ENCODE measurements around the gene S1PR3. TPM values are rescaled to one million over a fixed set of nuclear protein-coding genes. Genes with fewer than 3 reads are reported as not detected.

S1PR3 gene
- polyA plus RNA-seq, 4 donors = 0.22 to 6.1 (median 3.3) TPM

- Histone ChIP-seq H3K27me3 (ENCODE audit: control insufficient read depth in 3 of 3, insufficient read depth in 3 of 3, low read length in 3 of 3) (no peaks in the 10 kb centered on the region), H3K4me3 (ENCODE audit: low read depth in 1 of 3, low read length in 3 of 3) (no peak overlapping the region), H3K36me3 (ENCODE audit: control insufficient read depth in 3 of 3, insufficient read depth in 2 of 3, low read depth in 1 of 3, low read length in 3 of 3) (no peaks in the 10 kb centered on the region), H3K9me3 (ENCODE audit: control insufficient read depth in 2 of 2, insufficient read depth in 1 of 2, low read depth in 1 of 2, low read length in 1 of 2) (no peaks in the 10 kb centered on the region), H3K4me1 (ENCODE audit: control insufficient read depth in 3 of 3, insufficient read depth in 2 of 3, low read depth in 1 of 3, low read length in 2 of 3) (no peaks in the 10 kb centered on the region), H3K27ac (ENCODE audit: low read depth in 1 of 3, low read length in 2 of 3) (no peak overlapping the region)
- no peak for DNase-seq
- 76 to 80% (median 77%) methylated on average over 4 of the region's 4 CpGs for WGBS, 3 donors
- no peak for FAIRE-seq
These were observed 56.4 kb downstream of the S1PR3 start for GRCh38 chr9:89047667-89048066.

GRCh38 chr9:89048616-89049015 lies 57.3 kb downstream of the S1PR3 start:
- FAIRE-seq (no peak), DNase-seq (no peak)
- Histone ChIP-seq H3K27ac (ENCODE audit: low read depth in 1 of 3, low read length in 2 of 3) (no peak overlapping the region), H3K9me3 (ENCODE audit: control insufficient read depth in 2 of 2, insufficient read depth in 1 of 2, low read depth in 1 of 2, low read length in 1 of 2) (no peaks in the 10 kb centered on the region), H3K27me3 (ENCODE audit: control insufficient read depth in 3 of 3, insufficient read depth in 3 of 3, low read length in 3 of 3) (no peaks in the 10 kb centered on the region), H3K36me3 (ENCODE audit: control insufficient read depth in 3 of 3, insufficient read depth in 2 of 3, low read depth in 1 of 3, low read length in 3 of 3) (no peaks in the 10 kb centered on the region), H3K4me3 (ENCODE audit: low read depth in 1 of 3, low read length in 3 of 3) (no peak overlapping the region), H3K4me1 (ENCODE audit: control insufficient read depth in 3 of 3, insufficient read depth in 2 of 3, low read depth in 1 of 3, low read length in 2 of 3) (peaks cover 0 to 3% (median 0%) of the 10 kb centered on the region in 3 donors)
- WGBS, 3 donors = 91 to 96% (median 93%) methylated on average over 11 of the region's 11 CpGs

- 87 to 89% (median 89%) methylated on average over 8 of the region's 8 CpGs for WGBS, 3 donors
- Histone ChIP-seq H3K4me3 (ENCODE audit: low read depth in 1 of 3, low read length in 3 of 3) (no peak overlapping the region), H3K4me1 (ENCODE audit: control insufficient read depth in 3 of 3, insufficient read depth in 2 of 3, low read depth in 1 of 3, low read length in 2 of 3) (peaks cover 0 to 3% (median 0%) of the 10 kb centered on the region in 3 donors), H3K9me3 (ENCODE audit: control insufficient read depth in 2 of 2, insufficient read depth in 1 of 2, low read depth in 1 of 2, low read length in 1 of 2) (no peaks in the 10 kb centered on the region), H3K36me3 (ENCODE audit: control insufficient read depth in 3 of 3, insufficient read depth in 2 of 3, low read depth in 1 of 3, low read length in 3 of 3) (no peaks in the 10 kb centered on the region), H3K27ac (ENCODE audit: low read depth in 1 of 3, low read length in 2 of 3) (no peak overlapping the region), H3K27me3 (ENCODE audit: control insufficient read depth in 3 of 3, insufficient read depth in 3 of 3, low read length in 3 of 3) (no peaks in the 10 kb centered on the region)
- DNase-seq (no peak), FAIRE-seq (no peak)
These were observed 58.4 kb downstream of the S1PR3 start for GRCh38 chr9:89049646-89050045.

- FAIRE-seq (no peak), DNase-seq (no peak)
- Histone ChIP-seq H3K27me3 (ENCODE audit: control insufficient read depth in 3 of 3, insufficient read depth in 3 of 3, low read length in 3 of 3) (no peaks in the 10 kb centered on the region), H3K4me3 (ENCODE audit: low read depth in 1 of 3, low read length in 3 of 3) (no peak overlapping the region), H3K27ac (ENCODE audit: low read depth in 1 of 3, low read length in 2 of 3) (no peak overlapping the region), H3K4me1 (ENCODE audit: control insufficient read depth in 3 of 3, insufficient read depth in 2 of 3, low read depth in 1 of 3, low read length in 2 of 3) (peaks cover 0 to 3% (median 0%) of the 10 kb centered on the region in 3 donors), H3K9me3 (ENCODE audit: control insufficient read depth in 2 of 2, insufficient read depth in 1 of 2, low read depth in 1 of 2, low read length in 1 of 2) (no peaks in the 10 kb centered on the region), H3K36me3 (ENCODE audit: control insufficient read depth in 3 of 3, insufficient read depth in 2 of 3, low read depth in 1 of 3, low read length in 3 of 3) (no peaks in the 10 kb centered on the region)
- WGBS, 3 donors = 91 to 94% (median 92%) methylated on average over 12 of the region's 12 CpGs
These were observed 60.3 kb downstream of the S1PR3 start for GRCh38 chr9:89051421-89052025.

- Histone ChIP-seq H3K27ac (ENCODE audit: low read depth in 1 of 3, low read length in 2 of 3) (no peak overlapping the region), H3K4me3 (ENCODE audit: low read depth in 1 of 3, low read length in 3 of 3) (no peak overlapping the region), H3K36me3 (ENCODE audit: control insufficient read depth in 3 of 3, insufficient read depth in 2 of 3, low read depth in 1 of 3, low read length in 3 of 3) (no peaks in the 10 kb centered on the region), H3K4me1 (ENCODE audit: control insufficient read depth in 3 of 3, insufficient read depth in 2 of 3, low read depth in 1 of 3, low read length in 2 of 3) (peaks cover 0 to 3% (median 0%) of the 10 kb centered on the region in 3 donors), H3K9me3 (ENCODE audit: control insufficient read depth in 2 of 2, insufficient read depth in 1 of 2, low read depth in 1 of 2, low read length in 1 of 2) (no peaks in the 10 kb centered on the region), H3K27me3 (ENCODE audit: control insufficient read depth in 3 of 3, insufficient read depth in 3 of 3, low read length in 3 of 3) (no peaks in the 10 kb centered on the region)
- 78 to 90% (median 86%) methylated on average over 6 of the region's 6 CpGs for WGBS, 3 donors
- DNase-seq (no peak), FAIRE-seq (no peak)
These were observed 61.3 kb downstream of the S1PR3 start for GRCh38 chr9:89052470-89053097.

GRCh38 chr9:89053301-89053700 lies 62.0 kb downstream of the S1PR3 start:
- 74 to 82% (median 81%) methylated on average over 5 of the region's 5 CpGs for WGBS, 3 donors
- Histone ChIP-seq H3K27me3 (ENCODE audit: control insufficient read depth in 3 of 3, insufficient read depth in 3 of 3, low read length in 3 of 3) (no peaks in the 10 kb centered on the region), H3K27ac (ENCODE audit: low read depth in 1 of 3, low read length in 2 of 3) (no peak overlapping the region), H3K9me3 (ENCODE audit: control insufficient read depth in 2 of 2, insufficient read depth in 1 of 2, low read depth in 1 of 2, low read length in 1 of 2) (no peaks in the 10 kb centered on the region), H3K4me3 (ENCODE audit: low read depth in 1 of 3, low read length in 3 of 3) (no peak overlapping the region), H3K4me1 (ENCODE audit: control insufficient read depth in 3 of 3, insufficient read depth in 2 of 3, low read depth in 1 of 3, low read length in 2 of 3) (peaks cover 0 to 3% (median 0%) of the 10 kb centered on the region in 3 donors), H3K36me3 (ENCODE audit: control insufficient read depth in 3 of 3, insufficient read depth in 2 of 3, low read depth in 1 of 3, low read length in 3 of 3) (no peaks in the 10 kb centered on the region)
- FAIRE-seq (no peak), DNase-seq (peak in 1 of 2 donors; percentile 32)

Other genes with a start within 250 kb of the S1PR3 start
- 1 to 10 TPM in 1 of 4 donors, under 1 TPM in 2, not detected in 1; 0.27 to 1.5 (median 0.57) TPM for gene SHC3, start 187.3 kb downstream of the S1PR3 start, polyA plus RNA-seq

Measured in small intestine (tissue), 7 donors.